Germinal center (tissue), 1 donor: ENCODE results near the gene PCMT1.
A peak's percentile ranks its signal among the peaks of the same experiment; 100 is the strongest.
"Not testable (repeated sequence)": the region's sequence is repeated elsewhere in the genome, so short reads cannot be mapped to it uniquely, and the experiment has no call there.

ENCODE experiments used
- DNase-seq: peaks from one replicate; pipeline ENCODE4 v3.0.0; 2012; ENCODE audit warnings: mixed read lengths, low spot score

Gene PCMT1

DNA sequence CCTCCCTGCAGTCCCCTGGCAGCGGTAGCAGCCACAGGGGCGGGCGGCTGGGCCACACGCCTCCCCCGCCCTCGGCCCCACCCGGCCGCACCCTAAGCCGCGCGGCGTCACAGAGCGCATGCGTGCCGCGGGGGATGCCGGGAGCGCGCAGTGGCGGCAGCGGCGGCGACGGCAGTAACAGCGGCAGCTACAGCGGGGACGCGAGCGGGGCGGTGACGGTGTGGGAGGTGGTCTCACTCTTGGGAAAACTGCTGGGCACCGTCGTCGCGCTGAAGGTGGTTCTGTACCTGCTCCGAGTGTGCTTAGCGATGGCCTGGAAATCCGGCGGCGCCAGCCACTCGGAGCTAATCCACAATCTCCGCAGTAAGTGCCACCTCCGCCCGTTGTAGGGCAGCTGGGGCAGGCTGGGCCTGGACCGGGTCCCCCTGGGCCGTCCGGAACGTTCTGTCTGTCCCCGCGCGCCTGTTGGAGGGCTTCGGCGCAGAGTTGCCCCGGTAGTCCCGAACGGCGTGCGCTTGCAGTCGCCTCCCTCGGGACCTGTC lies at the start of gene PCMT1:
TSS of gene PCMT1 (plus strand) at position 148 of the 542 bp plus-strand sequence. CDS start at position 309, 161 bp downstream.
- peak; percentile 95 for DNase-seq

DNA sequence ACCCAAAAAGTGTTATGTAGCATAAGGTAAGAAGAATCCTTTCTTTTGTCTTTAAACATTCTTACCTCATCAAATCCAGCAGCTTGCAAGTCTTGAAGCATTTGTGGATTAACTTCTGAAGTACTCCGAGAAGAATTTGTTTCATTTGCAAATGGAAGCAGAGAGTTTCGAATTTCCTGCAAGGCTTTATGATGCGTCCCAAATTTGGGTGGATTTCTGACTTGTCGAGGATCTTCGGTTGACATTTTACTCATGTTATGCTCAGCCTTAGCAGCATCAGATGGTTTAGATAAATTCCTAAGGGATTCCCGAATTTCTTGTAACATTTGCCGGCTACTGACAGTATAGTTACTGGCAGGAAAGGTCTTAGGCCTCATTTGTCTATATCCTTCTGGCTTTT lies 47.8 kb upstream of the PCMT1 start:
- DNase-seq: no peak

DNA sequence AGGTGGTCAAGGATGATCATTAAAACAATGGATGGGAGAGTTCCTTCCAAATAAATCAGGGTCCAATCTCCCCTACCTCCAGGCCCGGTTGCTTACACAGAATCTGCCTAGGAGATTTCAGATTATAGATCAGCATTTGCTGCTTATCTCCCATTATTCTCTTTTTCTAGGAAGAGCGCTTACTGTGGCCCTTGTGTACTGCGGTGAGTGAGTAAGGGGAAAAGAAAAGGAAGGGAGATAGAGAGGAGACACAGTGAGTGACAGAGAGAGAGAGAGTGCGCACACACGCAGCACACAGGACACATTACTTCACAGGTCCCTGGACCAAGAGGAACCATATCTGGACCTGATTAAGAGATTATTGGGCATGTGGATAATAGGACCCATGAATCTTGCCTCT lies 37.8 kb upstream of the PCMT1 start:
- no peak for DNase-seq

DNA sequence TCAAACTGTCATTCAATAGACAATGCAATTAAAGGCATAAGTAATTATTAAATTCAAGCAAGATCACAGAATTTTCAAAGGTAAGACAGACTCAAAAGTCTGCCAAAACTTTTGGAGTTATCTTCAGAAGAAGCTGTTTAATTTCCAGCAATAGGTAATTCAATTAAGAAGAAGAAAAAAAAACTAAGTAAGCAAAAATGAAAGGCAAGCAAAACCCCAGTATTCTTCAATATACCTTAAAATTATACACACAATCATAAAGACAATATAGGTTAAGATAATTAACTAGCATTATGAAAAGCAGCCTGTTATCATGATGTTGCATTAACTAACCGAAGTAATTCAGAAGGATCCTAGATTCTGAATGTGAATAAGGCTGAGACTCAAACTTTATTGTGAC lies 35.1 kb upstream of the PCMT1 start:
- no peak for DNase-seq

DNA sequence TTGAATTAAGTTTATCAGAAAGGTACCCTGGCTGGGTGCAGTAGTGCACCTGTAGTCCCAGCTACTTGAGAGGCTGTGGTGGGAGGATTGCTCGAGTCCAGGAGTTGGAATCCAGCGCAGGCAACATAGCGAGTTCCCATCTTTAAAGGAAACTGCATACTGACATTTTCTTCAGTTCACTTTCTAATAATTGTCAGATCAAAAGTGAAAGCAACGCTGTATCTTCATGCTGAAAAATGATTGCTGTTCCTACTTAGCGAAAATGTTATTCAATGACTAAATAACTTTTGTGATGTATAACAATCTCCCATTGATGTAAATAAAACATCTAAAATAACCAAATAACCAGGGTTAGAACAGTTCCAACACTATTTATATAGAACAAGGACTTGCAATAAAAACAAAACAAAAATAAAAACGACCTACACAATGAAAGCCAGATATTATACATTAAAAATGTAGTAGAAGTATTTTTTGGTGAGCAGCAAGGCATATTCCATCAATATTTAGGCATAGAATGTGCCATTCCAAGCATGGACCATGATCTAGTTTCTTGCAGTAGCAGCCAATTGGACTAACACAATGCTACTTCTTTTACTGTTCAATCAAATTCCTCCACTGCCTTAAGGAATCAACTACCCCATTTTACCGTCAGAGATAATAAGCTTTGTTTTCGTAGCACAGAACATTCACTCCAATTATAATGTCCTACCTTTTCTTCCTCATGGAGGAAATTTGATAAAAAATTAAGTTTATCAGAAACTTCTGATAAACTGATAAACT lies 33.2 kb upstream of the PCMT1 start:
- DNase-seq: peak; percentile 8

DNA sequence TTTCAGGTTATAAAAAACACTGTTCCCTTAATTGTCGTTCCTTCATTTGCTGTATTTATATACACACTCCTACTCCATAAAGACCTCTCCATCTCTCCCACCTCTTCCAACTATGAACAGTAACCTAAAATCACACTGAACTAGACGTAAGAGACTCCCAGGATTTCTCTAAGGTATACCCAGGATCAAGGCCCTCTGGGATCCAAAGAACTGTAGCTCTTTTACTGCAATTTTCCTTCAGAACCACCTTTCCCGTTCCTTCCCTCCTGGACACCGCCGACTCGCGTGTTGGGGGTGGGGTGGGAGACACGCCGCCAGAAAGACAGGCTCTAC lies 32.3 kb upstream of the PCMT1 start:
- DNase-seq: no peak

DNA sequence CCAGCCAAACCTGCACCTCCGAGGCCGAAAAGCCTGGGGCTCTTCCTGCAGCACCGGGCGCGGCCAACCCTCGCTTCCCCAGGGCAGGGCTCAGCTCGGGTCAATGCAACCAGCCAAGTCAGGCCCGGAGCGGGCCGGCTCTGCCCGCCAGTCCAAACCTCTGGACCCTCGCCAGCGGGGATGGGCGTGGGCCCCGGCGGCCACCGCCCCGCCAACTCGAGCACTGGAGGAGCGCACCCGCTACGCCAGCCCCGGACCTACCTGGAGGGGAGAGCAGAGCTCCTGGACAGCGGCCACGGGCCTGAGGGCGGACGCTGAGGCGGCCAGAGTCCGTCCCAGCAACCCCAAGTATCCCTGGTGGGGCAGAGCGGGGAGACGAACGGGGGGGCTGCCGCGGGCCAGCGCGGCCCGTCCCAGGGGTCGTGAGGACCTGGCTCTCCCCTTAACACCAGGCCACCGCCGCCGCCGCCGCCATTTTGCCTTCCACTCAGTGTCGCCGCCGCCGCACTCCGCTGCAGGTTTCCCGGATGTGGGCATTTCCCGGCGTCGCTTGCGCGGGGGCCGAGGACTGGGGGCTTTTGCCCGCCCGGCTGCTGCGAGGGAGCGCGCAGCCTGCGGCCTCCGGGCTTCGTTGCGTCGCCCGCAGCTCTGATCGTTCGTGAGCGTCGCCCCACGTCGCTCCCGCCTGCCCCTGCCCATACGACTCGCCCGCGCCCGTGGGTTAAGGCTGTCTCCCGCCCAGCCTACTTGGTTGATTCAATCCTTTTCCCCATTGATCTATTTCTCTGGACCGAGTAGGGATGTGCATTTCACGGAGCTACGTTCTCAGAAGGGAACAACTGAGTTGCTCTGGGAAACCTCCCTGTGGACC lies 31.7 kb upstream of the PCMT1 start, which contains the start of gene LATS1:
TSS of gene LATS1 (minus strand) at position 514 of the 871 bp plus-strand sequence. CDS start 15,975 bp downstream, outside the sequence.
- peak; percentile 88 for DNase-seq

DNA sequence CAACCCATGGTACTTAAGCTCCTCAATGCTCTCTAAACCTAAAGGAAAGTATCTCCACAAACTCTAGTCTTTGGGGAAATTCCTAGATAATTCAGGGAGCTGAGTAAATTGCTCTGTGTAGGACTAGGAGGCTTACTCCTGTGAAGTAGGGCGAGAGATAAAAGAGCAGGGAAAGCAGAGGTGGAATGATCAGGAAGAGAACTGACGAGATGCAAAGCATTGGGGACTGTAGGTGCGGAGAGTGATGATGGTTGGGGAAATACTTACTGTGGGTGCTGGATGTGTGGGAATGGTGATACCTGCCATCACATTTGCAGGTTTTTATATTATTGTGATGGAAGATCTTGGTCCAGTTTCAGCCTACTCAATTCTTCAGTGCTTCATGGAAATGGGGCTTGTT lies 30.0 kb upstream of the PCMT1 start:
- DNase-seq: no peak

DNA sequence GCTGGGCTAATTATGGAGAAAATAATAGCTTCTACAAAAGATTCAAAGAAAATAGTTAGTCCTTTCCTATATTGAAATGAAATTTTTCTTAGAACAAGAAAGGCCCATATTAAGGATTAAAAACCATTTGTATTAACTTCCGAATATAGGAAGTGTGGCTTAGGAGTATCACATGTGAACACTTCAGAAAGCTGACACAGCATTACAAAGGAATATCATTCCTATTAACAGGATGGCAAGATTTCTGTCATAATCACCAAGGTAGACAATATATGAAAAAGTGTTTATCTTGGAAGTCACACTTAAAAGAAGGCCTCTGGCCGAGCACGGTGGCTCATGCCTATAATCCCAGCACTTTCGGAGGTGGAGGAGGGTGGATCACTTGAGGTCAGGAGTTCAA lies 26.3 kb upstream of the PCMT1 start:
- DNase-seq: no peak

DNA sequence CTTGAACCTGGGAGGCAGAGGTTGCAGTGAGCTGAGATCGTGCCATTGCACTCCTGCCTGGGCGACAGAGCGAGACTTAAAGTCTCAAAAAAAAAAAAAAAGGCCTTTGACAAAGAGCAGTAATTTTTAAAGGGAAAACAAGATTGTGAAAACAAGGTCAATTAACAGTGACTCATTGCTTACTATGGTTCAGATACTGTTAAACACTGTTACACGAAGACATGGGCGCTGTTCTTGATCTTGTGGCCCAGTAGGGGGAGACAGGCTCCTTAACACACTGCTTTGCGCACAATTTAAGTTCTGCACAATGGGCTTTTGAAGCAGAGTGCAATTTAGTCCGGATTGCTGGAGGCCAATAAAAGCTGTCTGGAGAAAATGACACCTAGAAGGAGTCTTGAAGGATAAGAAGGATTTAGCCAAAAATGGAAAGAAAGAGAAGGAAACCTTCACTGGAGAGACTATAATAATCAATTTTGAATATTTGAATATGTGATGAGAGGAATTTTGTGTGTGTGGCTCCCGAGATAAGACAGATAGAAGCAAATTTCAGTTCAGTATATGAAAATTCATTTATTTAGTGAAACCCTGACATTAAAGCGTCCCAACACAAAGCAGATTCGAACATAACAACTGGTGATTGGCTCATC lies 25.6 kb upstream of the PCMT1 start:
- peak; percentile 35 for DNase-seq

DNA sequence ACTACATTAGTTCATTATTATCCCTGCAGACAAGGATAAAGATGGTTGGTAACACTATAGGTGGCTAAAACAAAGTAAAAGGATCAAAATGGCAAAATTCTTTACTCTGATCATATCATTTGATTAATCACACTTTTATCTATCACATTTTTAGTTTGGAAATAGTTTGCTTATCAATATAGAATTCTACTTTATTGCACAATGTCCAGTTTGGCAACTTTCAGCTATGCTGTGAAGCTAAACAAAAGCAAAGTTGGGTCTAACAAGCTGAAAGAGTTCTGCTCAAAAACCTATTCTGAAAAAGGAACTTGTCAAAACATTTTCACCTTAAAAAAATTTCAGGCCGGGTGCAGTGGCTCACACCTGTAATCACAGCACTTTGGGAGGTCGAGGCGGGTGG lies 23.8 kb upstream of the PCMT1 start:
- no peak for DNase-seq

DNA sequence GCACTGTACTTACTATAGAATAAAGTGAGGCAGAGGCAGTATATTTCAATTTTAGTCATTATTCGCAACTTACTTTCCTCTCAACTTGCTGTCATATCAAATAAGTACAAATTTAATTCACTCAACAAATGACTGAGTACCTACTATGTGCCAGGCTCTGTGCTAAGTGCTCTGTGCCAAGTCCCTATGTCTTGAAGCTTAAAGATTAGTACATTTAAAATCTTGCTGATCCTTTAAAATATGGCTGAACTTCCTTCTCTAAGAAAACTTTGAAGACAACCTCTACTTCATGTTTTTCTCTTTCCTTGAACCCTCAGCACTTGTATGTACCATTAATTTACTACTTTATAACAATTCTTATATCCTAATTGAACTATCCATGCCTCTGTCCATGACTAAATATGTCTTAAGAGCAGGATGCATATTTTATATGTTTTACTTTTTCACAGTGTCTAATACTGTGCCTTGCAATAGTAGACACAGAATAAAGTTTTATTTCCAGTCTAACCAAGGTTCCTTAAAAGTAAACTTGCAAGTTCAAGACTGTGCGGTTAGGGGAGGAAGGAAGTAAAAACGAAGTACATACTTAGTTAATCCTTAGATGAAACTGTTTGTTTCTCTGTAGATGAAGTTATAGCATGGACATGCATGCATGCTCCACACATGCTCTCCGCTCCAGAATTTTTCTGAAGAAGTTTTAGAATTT lies 21.6 kb upstream of the PCMT1 start:
- no peak for DNase-seq

DNA sequence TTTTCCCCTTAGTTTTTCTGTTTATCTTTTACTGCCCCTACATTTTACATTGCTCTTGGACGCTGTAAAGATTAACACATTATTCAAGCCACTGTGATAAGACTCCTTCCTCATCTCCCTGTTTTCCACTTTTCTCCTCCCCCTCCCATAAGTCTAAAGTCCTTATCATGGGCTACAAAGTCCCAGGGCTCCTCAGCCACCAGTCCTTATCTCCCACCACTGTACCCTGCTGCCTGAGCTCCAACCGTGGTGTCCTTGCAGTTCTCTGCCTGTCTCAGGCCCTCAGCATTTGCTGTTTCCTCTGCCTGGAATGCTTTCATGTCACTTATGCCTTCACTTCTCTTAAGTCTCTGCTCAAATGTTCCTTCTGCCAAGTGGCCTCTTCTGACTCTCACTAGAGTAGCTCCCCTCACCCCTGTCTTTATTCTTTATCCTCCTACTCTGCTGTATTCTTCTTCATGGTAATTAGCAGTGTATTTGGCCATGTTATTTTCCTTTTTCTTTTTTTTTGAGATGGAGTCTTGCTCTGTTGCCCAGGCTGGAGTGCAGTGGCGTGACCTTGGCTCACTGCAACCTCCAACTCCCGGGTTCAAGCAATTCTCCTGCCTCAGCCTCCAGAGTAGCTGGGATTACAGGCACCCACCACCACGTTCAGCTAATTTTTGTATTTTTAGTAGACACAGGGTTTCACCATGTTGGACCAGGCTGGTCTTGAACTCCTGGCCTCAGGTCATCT lies 20.9 kb upstream of the PCMT1 start:
- no peak for DNase-seq

DNA sequence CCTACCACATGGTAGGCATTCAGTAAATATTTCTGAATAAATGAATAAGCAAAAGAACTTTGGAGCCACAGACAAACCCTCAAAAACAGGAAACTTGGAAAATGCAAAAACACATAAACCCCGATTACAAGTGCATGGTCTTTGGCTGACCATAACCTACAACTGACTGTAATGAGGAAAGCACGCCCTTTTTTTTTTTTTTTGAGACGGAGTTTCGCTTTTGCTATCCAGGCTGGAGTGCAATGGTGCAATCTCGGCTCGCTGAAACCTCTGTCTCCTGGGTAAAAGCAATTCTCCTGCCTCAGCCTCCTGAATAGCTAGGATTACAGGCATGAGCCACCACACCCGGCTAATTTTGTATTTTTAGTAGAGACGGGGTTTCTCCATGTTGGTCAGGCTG lies 19.7 kb upstream of the PCMT1 start:
- no peak for DNase-seq

DNA sequence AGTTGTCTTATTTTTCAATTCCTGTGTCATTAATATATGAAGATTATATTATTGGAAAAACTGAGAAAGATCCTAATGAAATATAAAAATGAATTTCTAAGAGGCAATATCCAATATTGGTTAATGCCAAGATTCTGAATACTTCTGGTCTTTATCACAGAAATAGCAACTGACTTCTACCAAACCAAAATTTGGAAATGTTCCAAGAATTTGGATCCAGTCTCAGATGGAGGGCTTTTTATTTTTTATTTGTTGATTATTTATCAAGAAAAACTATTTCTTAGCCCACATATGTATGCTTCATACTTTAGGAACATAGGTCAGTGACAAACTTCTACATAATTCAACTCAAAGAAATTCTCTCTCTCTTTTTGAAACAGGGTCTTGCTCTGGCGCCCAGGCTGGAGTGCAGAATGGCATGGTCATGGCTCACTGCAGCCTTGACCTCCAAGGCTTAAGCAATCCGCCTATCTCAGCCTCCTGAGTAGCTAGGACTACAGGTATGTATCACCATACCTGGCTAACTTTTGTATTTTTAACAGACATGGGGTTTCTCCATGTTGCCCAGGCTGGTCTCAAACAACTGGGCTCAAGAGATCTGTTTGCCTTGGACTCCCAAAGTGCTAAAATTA lies 16.3 kb upstream of the PCMT1 start:
- no peak for DNase-seq

DNA sequence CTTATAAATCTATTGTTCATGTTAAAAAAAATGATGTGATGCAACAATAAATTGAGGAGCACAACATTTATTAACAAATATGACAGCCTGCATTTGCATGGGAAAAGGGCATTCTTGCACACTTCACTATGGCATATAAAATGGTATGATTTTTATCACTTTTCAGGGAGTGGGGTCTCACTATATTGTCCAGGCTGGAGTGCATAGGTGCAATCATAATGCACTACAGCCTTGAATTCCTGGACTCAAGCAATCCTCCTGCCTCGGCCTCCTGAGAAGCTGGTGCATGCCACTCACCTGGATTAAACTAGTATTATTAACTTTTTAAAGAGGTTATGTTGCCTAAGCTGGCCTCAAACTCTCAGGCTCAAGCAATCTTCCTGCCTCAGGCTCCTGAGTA lies 14.6 kb upstream of the PCMT1 start:
- no peak for DNase-seq

DNA sequence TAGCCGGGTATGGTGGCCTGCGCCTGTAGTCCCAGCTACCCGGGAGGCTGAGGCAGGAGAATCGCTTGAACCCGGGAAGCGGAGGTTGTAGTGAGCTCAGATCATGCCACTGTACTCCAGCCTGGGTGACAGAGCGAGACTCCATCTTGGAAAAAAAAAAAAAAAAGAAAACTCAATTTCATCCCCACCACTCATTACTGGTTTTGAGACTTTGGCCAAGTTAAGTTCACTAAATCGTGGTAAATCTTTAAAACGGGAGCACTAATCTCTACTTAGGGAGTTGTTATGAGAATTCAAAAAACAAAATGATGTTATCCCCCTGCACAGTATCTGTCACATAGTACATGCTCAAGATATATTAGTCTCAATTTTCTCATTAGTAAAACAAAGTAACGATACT lies 4.3 kb upstream of the PCMT1 start:
- not testable (repeated sequence) for DNase-seq

DNA sequence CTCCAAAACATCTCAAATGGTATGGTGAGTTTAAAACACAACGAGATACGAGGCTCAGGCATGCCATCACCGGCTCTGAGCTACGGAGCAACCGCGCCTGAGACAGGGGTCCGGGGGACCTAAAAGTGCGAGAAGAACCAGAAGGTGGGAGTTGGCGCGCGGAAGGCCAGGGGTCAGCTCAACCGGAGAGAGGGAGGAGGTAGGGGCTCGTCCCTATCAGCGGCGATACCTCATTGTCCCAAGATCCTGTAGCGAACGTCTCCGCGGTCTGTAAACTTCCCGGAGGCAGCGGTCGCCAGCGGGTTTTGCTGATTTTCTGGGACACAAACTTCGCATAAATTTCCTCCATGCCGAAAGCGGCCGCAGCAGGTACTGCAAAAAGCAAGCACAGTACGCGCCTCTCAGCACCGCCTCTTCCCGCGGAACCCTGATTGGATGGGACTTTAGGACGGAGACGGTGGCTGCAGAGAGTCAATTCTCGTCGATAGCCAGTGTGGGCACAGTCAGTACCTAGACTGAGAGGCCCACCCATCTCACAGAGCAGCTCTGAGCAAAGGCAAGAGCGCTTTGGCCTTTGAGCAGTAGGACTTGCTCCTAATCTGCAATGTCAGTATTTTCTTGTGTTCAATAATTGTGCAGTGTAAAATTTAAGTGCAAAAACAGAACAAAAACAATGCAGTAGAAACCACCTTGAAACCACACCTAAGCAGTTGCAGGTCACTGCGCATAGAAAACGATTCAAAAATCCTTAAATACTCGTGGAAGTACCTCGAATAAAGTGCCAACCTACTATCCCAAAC lies 3.2 kb upstream of the PCMT1 start, which contains the start of gene NUP43:
TSS of gene NUP43 (minus strand) at position 383 of the 800 bp plus-strand sequence. CDS start at position 349, 34 bp downstream.
- peak; percentile 90 for DNase-seq

DNA sequence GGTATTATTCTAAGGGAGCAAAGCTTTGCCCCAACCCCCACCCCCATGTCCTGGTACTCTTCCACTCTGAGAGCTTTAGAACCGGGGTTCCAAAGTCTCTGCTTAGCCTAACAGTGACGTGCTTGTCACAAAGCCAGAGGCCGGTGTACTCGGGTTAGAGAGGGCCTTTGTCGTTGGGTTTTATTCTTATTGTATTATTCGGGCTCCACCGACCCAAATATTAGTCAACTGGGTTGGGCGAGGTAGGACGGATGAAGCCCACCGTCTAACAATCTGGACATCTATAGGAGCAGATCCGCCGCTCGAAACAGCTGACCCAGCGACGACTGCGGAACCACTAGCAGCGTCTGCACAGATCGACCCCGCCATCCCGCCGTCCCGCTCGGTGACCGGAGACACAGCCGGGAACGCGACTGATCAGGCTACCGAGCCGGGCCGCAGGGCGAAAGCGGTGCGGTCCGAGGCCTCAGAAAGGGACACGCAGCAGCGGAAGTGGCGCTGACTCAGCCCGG lies 403 bp upstream of the PCMT1 start:
- not testable (repeated sequence) for DNase-seq
